ENCODE data around the gene RUVBL2.
A peak's percentile ranks its signal among the peaks of the same experiment; 100 is the strongest.

The RUVBL2 gene

DNA sequence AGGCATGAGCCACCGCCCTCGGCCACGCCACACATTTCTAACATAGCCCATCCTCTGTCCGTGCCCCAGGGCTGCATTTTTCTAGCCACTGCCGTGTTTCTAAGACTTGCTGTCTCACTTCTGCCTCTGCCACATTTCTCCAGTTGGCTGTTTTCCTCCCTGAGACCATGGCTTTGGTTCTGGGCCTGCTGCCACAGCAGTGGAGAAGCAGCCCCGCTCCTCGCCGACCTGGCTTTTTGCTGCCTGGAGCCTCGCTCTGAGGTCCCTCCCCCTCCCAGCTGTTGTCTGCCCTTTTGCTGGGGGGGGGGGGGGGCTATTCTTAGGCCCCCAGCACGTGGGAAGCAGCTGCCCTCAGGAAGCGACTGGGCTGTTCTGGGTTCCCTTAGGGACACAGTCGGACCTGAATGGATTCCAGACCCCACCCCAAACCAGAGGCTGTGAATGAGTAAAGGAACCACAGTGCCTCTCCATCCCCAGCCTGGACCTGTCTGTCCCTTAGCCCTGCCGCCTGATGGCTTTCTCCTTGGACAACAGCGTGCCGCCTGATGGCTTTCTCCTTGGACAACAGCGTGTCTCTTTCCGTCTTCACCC, 3.9 kb upstream of the RUVBL2 start:
- no peak overlapping the region for H3K4me3 ChIP-seq (ENCODE audit: low read depth, low read length)
- no peak for DNase-seq (ENCODE audit: low read depth)
- TF ChIP-seq, protein P1, sequence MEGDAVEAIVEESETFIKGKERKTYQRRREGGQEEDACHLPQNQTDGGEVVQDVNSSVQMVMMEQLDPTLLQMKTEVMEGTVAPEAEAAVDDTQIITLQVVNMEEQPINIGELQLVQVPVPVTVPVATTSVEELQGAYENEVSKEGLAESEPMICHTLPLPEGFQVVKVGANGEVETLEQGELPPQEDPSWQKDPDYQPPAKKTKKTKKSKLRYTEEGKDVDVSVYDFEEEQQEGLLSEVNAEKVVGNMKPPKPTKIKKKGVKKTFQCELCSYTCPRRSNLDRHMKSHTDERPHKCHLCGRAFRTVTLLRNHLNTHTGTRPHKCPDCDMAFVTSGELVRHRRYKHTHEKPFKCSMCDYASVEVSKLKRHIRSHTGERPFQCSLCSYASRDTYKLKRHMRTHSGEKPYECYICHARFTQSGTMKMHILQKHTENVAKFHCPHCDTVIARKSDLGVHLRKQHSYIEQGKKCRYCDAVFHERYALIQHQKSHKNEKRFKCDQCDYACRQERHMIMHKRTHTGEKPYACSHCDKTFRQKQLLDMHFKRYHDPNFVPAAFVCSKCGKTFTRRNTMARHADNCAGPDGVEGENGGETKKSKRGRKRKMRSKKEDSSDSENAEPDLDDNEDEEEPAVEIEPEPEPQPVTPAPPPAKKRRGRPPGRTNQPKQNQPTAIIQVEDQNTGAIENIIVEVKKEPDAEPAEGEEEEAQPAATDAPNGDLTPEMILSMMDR (conservative IDR thresholded peaks at IDR 0.05; ENCODE audit: low read depth, low read length) = no peak

DNA sequence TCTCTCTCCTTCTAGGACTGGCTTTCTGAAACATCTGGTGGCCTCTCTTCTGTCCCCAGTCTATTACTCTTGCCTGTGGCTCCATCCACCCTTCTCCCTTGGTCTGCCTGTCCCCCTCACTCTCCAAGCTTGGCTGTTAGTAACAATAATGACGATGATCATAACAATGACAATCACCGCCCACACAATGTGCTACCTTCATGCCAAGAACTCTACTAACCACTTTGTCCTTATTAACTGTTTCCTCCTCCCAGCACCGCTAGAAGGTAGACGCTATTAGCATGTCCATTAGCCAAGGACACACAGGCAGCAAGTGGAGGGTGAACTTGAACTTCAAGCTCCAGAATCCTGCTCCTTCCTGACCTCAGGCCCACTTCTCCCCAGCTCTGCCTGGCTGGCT, 3.3 kb upstream of the RUVBL2 start:
- no peak overlapping the region for H3K4me3 ChIP-seq (ENCODE audit: low read depth, low read length)
- TF ChIP-seq, protein P1 (conservative IDR thresholded peaks at IDR 0.05; ENCODE audit: low read depth, low read length) = no peak

DNA sequence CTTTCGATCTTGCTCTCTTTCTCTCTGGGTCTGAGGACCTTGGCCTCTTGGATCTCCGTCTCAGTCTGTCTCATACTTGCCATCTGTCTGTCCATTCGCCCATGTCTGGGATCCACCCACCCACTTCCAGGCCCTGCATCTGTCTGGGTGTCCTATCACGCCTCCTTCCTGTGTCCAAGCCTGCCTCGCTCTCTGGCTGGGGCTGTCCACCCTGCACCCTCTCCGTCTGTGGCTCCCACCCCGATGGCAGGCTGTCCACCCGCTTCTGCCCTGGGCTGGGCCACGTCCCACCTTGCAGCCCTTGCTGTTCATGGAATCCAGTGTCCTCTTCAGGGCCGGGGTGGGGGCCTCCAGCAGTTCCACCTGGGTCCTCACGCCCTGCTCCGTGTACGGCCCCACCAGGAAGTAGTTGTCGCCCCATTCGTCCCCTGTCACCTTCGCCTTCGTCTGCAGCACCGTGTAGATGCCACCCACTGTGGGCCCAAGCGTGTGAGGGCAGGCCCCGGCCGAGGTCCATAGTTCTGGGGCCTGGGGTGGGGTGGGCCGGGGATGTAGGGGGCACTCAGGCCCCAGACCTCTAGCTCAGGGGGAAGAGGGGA, 2.6 kb upstream of the RUVBL2 start:
- no peak for DNase-seq (ENCODE audit: low read depth)
- TF ChIP-seq, protein P1 (conservative IDR thresholded peaks at IDR 0.05; ENCODE audit: low read depth, low read length) = no peak
- no peak overlapping the region for H3K4me3 ChIP-seq (ENCODE audit: low read depth, low read length)

More for the DNA sequence above, 3.3 kb upstream of the RUVBL2 start:
- DNase-seq (ENCODE audit: low read depth) = no peak

DNA sequence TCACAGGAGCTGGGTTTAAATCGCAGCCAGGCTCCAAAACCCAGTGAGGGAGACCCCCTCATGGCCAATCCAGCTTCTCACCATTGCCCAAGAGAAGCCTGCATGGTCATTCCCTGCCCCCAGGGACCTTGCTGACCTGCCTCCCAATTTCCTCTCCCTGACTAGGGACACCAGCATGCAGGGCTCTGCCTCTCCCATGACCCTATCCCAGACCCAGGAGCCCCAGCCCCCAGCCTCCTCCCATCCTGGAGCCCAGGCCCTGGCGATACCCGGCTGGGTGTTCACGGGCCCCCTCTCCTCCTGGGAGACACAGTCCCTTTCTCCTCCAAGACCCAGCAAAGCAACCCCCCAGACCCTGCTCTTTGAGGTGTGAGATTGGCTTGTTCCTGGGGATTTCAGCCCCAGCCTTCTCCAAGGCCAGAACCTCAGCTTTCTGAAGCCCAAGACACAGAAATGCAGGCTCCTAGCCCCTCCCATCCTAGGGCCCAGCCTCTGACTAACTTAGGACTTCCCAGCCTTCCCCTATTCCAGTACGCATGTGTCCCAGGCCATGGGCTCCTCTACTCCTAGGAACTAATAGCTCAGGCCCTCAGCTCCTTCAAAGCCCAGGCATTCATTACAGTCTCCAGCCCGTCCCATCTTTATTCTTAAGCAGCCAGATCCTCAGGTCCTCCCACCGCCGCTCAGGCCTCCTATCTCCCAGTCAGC, 1.7 kb upstream of the RUVBL2 start:
- peak; percentile 91 for DNase-seq (ENCODE audit: low read depth)

DNA sequence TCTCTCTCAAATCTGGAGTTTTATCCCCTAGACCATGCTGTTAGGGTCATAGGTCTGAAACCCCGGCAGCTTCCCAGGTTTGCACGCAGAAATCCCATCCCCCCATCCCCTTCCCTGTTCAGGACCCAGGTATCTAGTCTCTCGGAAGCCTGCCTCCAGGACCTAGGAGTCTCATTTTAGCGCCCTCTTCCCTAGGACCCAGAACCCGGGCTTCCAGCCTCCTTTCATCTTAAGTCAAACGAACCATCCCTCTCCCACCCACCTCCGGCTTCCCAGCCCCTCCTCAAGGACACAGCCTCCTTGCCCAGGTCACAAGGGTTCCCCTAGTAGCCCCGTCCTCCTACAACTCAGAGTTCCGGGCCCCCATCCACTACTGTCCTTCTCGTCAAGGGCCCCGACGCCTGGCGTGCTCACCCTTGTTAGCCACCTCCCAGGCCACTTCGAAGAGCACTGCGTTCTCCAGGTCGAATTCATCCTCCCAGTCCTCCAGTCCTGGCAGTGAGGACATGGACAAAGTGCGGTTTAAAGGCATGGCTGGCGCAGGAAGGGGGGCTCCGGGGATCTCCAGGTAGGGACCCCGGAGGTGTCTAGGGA, 1.0 kb upstream of the RUVBL2 start:
- TF ChIP-seq, protein P1 (conservative IDR thresholded peaks at IDR 0.05; ENCODE audit: low read depth, low read length) = peak; percentile 5
- H3K4me3 ChIP-seq (ENCODE audit: low read depth, low read length) = peak overlapping the region; percentile 87
- no peak for DNase-seq (ENCODE audit: low read depth)

More for the DNA sequence above, 1.7 kb upstream of the RUVBL2 start:
- TF ChIP-seq, protein P1 (conservative IDR thresholded peaks at IDR 0.05; ENCODE audit: low read depth, low read length) = no peak
- H3K4me3 ChIP-seq (ENCODE audit: low read depth, low read length) = peak overlapping the region; percentile 87

DNA sequence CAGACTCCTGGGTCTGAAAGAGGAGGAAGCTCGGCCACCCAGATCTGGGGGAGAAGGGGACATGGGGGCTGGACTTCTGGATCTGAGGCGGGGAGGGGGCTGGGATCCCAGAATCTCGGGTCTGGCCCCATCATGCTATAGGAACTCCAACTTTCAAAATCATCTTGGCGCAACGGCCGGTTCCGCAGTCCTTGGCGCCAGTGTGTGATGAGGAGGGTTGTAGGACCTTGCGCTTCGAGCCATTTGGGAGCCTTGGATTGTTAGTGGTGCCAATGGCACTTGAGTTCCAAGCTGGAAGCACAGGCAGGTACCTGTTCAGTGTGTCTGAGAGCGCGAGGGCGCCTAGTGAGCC, 324 bp downstream of the RUVBL2 start:
- peak overlapping the region; percentile 83 for H3K4me3 ChIP-seq (ENCODE audit: low read depth, low read length)
- DNase-seq (ENCODE audit: low read depth) = no peak
- TF ChIP-seq, protein P1 (conservative IDR thresholded peaks at IDR 0.05; ENCODE audit: low read depth, low read length) = no peak

All from choroid plexus epithelial cell (primary cell).